NT2/D1 (cell line): ENCODE results near the gene GFRA4.

Experiments used
- SUZ12 ChIP-seq: IDR thresholded peaks from 2 replicates; pipeline ENCODE4 v1.6.1; 2011; ENCODE audit not compliant: insufficient read length, insufficient read depth; ENCODE audit errors: extremely low read depth
- YY1 ChIP-seq: IDR thresholded peaks from 2 replicates; pipeline ENCODE4 v1.6.1; 2011; ENCODE audit not compliant: insufficient read length, insufficient read depth
- ZNF274 ChIP-seq: IDR thresholded peaks from 2 replicates; pipeline ENCODE4 v1.6.1; 2011; ENCODE audit warnings: mild to moderate bottlenecking, low read depth, low read length

- TF ChIP-seq ZNF274 (no peak), SUZ12 (no peak), YY1 (no peak)
These were observed 12.0 kb upstream of the GFRA4 start for GRCh38 chr20:3674995-3675900.
